Measurements from ENCODE around the gene AHNAK.

Gene AHNAK

GRCh38 chr11:62419943-62420342 lies 126.7 kb downstream of the AHNAK start:
- TF ChIP-seq EZH2 (IDR thresholded peaks at IDR 0.05; ENCODE audit: borderline replicate concordance, low read length) (no peak), CTCF (IDR thresholded peaks at IDR 0.05; ENCODE audit: low read length) (no peak)
- Histone ChIP-seq H3K9me3 (ENCODE audit: low read length) (no peaks in the 10 kb centered on the region), H3K79me2 (ENCODE audit: insufficient read depth, low read length) (no peaks in the 10 kb centered on the region), H3K4me3 (ENCODE audit: low read depth, low read length, poor library complexity, severe bottlenecking) (no peak overlapping the region), H2AFZ (ENCODE audit: low read length) (no peak overlapping the region), H3K9me2 (ENCODE audit: low read depth, low read length) (no peaks in the 10 kb centered on the region), H3K36me3 (ENCODE audit: insufficient read depth, low read length) (no peaks in the 10 kb centered on the region), H3F3A (ENCODE audit: insufficient read depth, low read length) (no peaks in the 10 kb centered on the region), H4K20me1 (ENCODE audit: insufficient read depth, low read length) (no peaks in the 10 kb centered on the region), H3K27ac (ENCODE audit: low read depth, low read length, poor library complexity, severe bottlenecking) (no peak overlapping the region), H3K4me2 (ENCODE audit: low read length) (no peak overlapping the region), H3K4me1 (ENCODE audit: insufficient read depth, low read length, severe bottlenecking) (no peaks in the 10 kb centered on the region), H3K27me3 (ENCODE audit: insufficient read depth, low read length) (0 out of 2 replicates have a peak, but pooled peaks cover 13% of the 10 kb centered on the region), H3K9ac (ENCODE audit: low read length) (no peak overlapping the region)

DNA sequence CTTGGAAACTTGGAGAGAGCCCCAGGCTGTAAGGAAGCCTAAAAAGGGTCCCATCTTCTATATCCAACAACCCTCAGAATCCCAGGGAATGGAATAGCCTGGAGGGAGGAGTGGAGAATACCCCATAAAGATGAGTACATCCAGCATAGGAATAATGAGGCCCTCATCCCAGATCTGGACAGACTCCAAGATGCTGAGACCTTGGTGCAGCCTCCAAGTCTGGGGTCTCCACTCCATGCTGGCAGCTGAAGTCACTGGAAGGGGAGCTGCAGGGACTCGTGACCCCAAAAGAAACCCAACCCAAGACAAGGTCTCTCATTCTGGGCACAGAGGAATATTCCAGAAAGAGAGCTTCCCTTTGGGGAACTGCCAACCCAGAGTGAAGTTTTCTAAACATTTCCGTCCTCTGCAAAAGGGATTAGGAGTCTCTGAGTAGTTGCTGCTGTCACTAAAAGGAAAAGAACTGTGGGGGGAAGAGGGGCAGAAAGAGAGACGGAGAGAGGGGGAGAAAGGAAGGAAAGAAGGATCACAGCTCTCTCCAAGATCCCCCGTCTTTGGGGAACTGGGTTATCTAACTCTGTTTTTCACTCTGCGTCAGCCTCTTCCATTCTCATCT lies 127.2 kb downstream of the AHNAK start:
- H3F3A ChIP-seq (ENCODE audit: insufficient read depth, low read length) = no peaks in the 10 kb centered on the region
- no peaks in the 10 kb centered on the region for H4K20me1 ChIP-seq (ENCODE audit: insufficient read depth, low read length)
- H3K27me3 ChIP-seq (ENCODE audit: insufficient read depth, low read length) = 0 out of 2 replicates have a peak, but pooled peaks cover 12% of the 10 kb centered on the region
- no peaks in the 10 kb centered on the region for H3K36me3 ChIP-seq (ENCODE audit: insufficient read depth, low read length)
- TF ChIP-seq CTCF (IDR thresholded peaks at IDR 0.05; ENCODE audit: low read length) = no peak
- no peak for TF ChIP-seq EZH2 (IDR thresholded peaks at IDR 0.05; ENCODE audit: borderline replicate concordance, low read length)
- no peaks in the 10 kb centered on the region for H3K79me2 ChIP-seq (ENCODE audit: insufficient read depth, low read length)
- H3K9me3 ChIP-seq (ENCODE audit: low read length) = no peaks in the 10 kb centered on the region
- H3K9ac ChIP-seq (ENCODE audit: low read length) = no peak overlapping the region
- no peaks in the 10 kb centered on the region for H3K4me1 ChIP-seq (ENCODE audit: insufficient read depth, low read length, severe bottlenecking)
- no peak overlapping the region for H2AFZ ChIP-seq (ENCODE audit: low read length)
- H3K4me3 ChIP-seq (ENCODE audit: low read depth, low read length, poor library complexity, severe bottlenecking) = no peak overlapping the region
- no peak overlapping the region for H3K4me2 ChIP-seq (ENCODE audit: low read length)
- no peak overlapping the region for H3K27ac ChIP-seq (ENCODE audit: low read depth, low read length, poor library complexity, severe bottlenecking)
- H3K9me2 ChIP-seq (ENCODE audit: low read depth, low read length) = no peaks in the 10 kb centered on the region

DNA sequence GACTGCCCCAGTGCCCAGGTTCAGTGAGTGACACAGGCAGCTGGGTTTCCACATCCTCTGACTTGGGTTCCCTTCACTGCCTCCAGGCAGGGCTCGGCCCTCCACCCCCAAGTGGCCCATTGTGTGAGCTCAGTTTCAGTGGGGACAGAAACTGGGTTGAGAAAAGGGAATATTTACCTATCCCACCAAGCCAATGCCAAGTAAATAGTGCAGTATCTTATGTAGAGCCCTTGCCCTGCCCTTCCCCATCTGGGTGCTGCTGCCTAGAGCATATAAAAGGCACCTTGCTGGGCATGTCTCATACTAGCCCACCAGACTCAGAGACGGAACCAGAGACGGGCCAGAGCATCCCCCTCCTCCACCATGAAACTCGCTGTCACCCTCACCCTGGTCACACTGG lies 127.9 kb downstream of the AHNAK start, which contains the start of gene SCGB1A1:
TSS of gene SCGB1A1 (plus strand) at position 301 of the 400 bp plus-strand sequence. CDS start at position 364, 63 bp downstream.
- Histone ChIP-seq H3F3A (ENCODE audit: insufficient read depth, low read length) (no peaks in the 10 kb centered on the region), H2AFZ (ENCODE audit: low read length) (no peak within 1 kb of the TSS), H3K4me2 (ENCODE audit: low read length) (no peak within 1 kb of the TSS), H3K9me2 (ENCODE audit: low read depth, low read length) (no peaks in the 10 kb centered on the region), H3K4me3 (ENCODE audit: low read depth, low read length, poor library complexity, severe bottlenecking) (no peak within 1 kb of the TSS), H3K9me3 (ENCODE audit: low read length) (no peaks in the 10 kb centered on the region), H3K9ac (ENCODE audit: low read length) (no peak within 1 kb of the TSS), H3K27me3 (ENCODE audit: insufficient read depth, low read length) (0 out of 2 replicates have a peak, but pooled peaks cover 9% of the 10 kb centered on the region), H4K20me1 (ENCODE audit: insufficient read depth, low read length) (no peaks in the 10 kb centered on the region), H3K27ac (ENCODE audit: low read depth, low read length, poor library complexity, severe bottlenecking) (no peak within 1 kb of the TSS), H3K4me1 (ENCODE audit: insufficient read depth, low read length, severe bottlenecking) (no peaks in the 10 kb centered on the region), H3K79me2 (ENCODE audit: insufficient read depth, low read length) (no peaks in the 10 kb centered on the region), H3K36me3 (ENCODE audit: insufficient read depth, low read length) (no peaks in the 10 kb centered on the region)
- TF ChIP-seq EZH2 (IDR thresholded peaks at IDR 0.05; ENCODE audit: borderline replicate concordance, low read length) (no peak), CTCF (IDR thresholded peaks at IDR 0.05; ENCODE audit: low read length) (no peak)
